ENCODE measurements around the gene RPS6KC1. TPM values are rescaled to one million over a fixed set of nuclear protein-coding genes. Genes with fewer than 3 reads are reported as not detected.
"Not testable (repeated sequence)": the region's sequence is repeated elsewhere in the genome, so short reads cannot be mapped to it uniquely, and the experiment has no call there.

Gene RPS6KC1
- total and polyA plus RNA-seq, 4 experiments from 2014 or later: 4.2 to 15.4 (median 11.2) TPM

DNA sequence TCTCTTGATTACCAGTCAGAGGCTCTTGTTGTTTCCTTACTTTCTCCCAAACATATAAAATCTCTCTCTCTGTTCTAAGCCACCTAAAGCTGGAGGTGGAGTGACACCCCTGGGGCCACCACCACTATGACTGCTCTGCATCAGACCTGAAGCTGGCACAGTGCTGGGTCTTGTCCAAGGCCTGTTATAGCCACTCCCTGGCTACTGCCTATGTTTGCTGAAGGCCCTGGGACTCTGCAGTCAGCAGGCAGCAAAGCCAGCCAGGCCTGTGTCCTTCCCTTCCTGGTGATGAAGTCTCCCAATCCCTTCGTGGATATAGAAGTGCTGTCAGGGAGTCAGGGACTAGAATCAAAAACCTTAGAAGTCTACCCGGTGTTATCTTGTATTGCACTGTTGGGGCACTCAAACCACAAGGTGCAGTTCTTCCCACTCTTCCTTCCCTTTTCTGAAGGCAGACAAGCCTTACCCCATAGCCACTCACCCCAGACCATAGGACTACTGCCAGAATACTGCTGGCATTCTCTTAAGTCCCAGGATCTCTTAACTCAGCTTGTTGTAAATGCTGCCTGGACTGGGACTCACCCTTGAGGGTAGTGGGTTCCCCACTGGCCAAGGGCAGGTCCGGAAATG is 103.1 kb downstream of the RPS6KC1 start:
- Mint-ChIP-seq H3K9me3 (peaks cover 0 to 4% (median 0%) of the 10 kb centered on the region in 8 donors), H3K4me3 (no peak overlapping the region), H3K4me1 (peaks cover 0 to 6% (median 2%) of the 10 kb centered on the region in 4 donors), H3K27me3 (no peaks in the 10 kb centered on the region), H3K27ac (peak overlapping the region in 2 of 7 donors; percentile 29 to 50), H3K36me3 (peaks cover 40 to 60% of the 10 kb centered on the region in 2 donors)
- intact Hi-C loops (cut with micrococcal nuclease): no loop called here
- no peak overlapping the region for H3K27ac ChIP-seq (ENCODE audit: low read depth, low read length)
- DNase-seq: no peak
- ChIA-PET CTCF (ENCODE audit: partially characterized antibody) (no interaction called here), POLR2A (ENCODE audit: partially characterized antibody) (no interaction called here)
- H3K36me3 ChIP-seq (ENCODE audit: insufficient read depth, low read length): no peaks in the 10 kb centered on the region
- H3K4me3 ChIP-seq (ENCODE audit: low read length in 2 of 2): no peak overlapping the region
- H3K27me3 ChIP-seq (ENCODE audit: insufficient read depth, low read length): no peaks in the 10 kb centered on the region
- H3K9me3 ChIP-seq (ENCODE audit: control insufficient read depth in 1 of 2, low read length in 2 of 2): no peaks in the 10 kb centered on the region
- H3K4me1 ChIP-seq (ENCODE audit: insufficient read depth, low read length): no peaks in the 10 kb centered on the region

- no peak overlapping the region for H3K27ac Mint-ChIP-seq
- peaks cover 0 to 3% (median 0%) of the 10 kb centered on the region in 8 donors for H3K9me3 Mint-ChIP-seq
- H3K27ac ChIP-seq (ENCODE audit: low read depth, low read length): no peak overlapping the region
- no peaks in the 10 kb centered on the region for H3K4me1 ChIP-seq (ENCODE audit: insufficient read depth, low read length)
- intact Hi-C loops (cut with micrococcal nuclease): no loop called here
- H3K4me3 Mint-ChIP-seq: no peak overlapping the region
- H3K36me3 ChIP-seq (ENCODE audit: insufficient read depth, low read length): no peaks in the 10 kb centered on the region
- no peaks in the 10 kb centered on the region for H3K27me3 ChIP-seq (ENCODE audit: insufficient read depth, low read length)
- POLR2A ChIA-PET (ENCODE audit: partially characterized antibody): no interaction called here
- DNase-seq: no peak
- peaks cover 0 to 3% (median 0%) of the 10 kb centered on the region in 4 donors for H3K4me1 Mint-ChIP-seq
- H3K27me3 Mint-ChIP-seq: no peaks in the 10 kb centered on the region
- CTCF ChIA-PET (ENCODE audit: partially characterized antibody): no interaction called here
- no peaks in the 10 kb centered on the region for H3K9me3 ChIP-seq (ENCODE audit: control insufficient read depth in 1 of 2, low read length in 2 of 2)
- no peak overlapping the region for H3K4me3 ChIP-seq (ENCODE audit: low read length in 2 of 2)
- H3K36me3 Mint-ChIP-seq: peaks cover 29 to 57% of the 10 kb centered on the region in 2 donors
Observed at GRCh38 chr1:213159376-213159775, 108.3 kb downstream of the RPS6KC1 start.

GRCh38 chr1:213160442-213160841 is 109.4 kb downstream of the RPS6KC1 start:
- intact Hi-C loops (cut with micrococcal nuclease); H3K4me3 ChIP-seq (ENCODE audit: low read length in 2 of 2); H3K4me1 Mint-ChIP-seq; H3K27ac Mint-ChIP-seq; H3K27me3 ChIP-seq (ENCODE audit: insufficient read depth, low read length); H3K36me3 ChIP-seq (ENCODE audit: insufficient read depth, low read length); H3K4me1 ChIP-seq (ENCODE audit: insufficient read depth, low read length); H3K27ac ChIP-seq (ENCODE audit: low read depth, low read length); CTCF ChIA-PET (ENCODE audit: partially characterized antibody); H3K27me3 Mint-ChIP-seq; H3K9me3 ChIP-seq (ENCODE audit: control insufficient read depth in 1 of 2, low read length in 2 of 2); H3K9me3 Mint-ChIP-seq; POLR2A ChIA-PET (ENCODE audit: partially characterized antibody); H3K4me3 Mint-ChIP-seq; DNase-seq: not testable (repeated sequence)
- H3K36me3 Mint-ChIP-seq: peaks cover 21 to 55% of the 10 kb centered on the region in 2 donors

DNA sequence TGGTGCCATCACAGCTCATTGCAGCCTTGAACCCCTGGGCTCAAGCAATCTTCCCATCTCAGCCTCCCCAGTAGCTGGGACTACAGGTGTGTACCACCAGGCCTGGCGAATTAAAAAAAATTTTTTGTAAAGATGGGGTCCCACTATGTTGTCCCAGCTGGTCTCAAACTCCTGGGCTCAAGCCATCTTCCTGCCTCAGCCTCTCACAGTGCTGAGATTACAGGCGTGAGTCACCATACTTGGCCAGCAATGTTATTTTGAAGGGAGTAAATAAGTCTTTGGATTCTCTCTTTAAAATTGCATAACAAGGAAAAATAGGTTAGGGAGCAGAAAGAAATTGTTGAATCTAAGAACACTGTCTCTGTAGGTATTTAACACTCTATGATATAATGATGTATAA is 111.3 kb downstream of the RPS6KC1 start:
- H3K36me3 Mint-ChIP-seq: peaks cover 11 to 44% of the 10 kb centered on the region in 2 donors
- H3K4me1 Mint-ChIP-seq: peaks cover 0 to 2% (median 0%) of the 10 kb centered on the region in 4 donors
- DNase-seq: no peak
- ChIA-PET CTCF (ENCODE audit: partially characterized antibody) (no interaction called here), POLR2A (ENCODE audit: partially characterized antibody) (no interaction called here)
- H3K9me3 Mint-ChIP-seq: peaks cover 0 to 3% (median 0%) of the 10 kb centered on the region in 8 donors
- Histone ChIP-seq H3K4me3 (ENCODE audit: low read length in 2 of 2) (no peak overlapping the region), H3K36me3 (ENCODE audit: insufficient read depth, low read length) (no peaks in the 10 kb centered on the region), H3K27ac (ENCODE audit: low read depth, low read length) (no peak overlapping the region), H3K4me1 (ENCODE audit: insufficient read depth, low read length) (no peaks in the 10 kb centered on the region), H3K27me3 (ENCODE audit: insufficient read depth, low read length) (no peaks in the 10 kb centered on the region), H3K9me3 (ENCODE audit: control insufficient read depth in 1 of 2, low read length in 2 of 2) (no peaks in the 10 kb centered on the region)
- intact Hi-C loops (cut with micrococcal nuclease): no loop called here
- H3K27ac Mint-ChIP-seq: no peak overlapping the region
- H3K4me3 Mint-ChIP-seq: no peak overlapping the region
- H3K27me3 Mint-ChIP-seq: no peaks in the 10 kb centered on the region

GRCh38 chr1:213162862-213163261 is 111.8 kb downstream of the RPS6KC1 start:
- DNase-seq: no peak
- Histone ChIP-seq H3K27ac (ENCODE audit: low read depth, low read length) (no peak overlapping the region), H3K36me3 (ENCODE audit: insufficient read depth, low read length) (no peaks in the 10 kb centered on the region), H3K27me3 (ENCODE audit: insufficient read depth, low read length) (no peaks in the 10 kb centered on the region), H3K4me1 (ENCODE audit: insufficient read depth, low read length) (no peaks in the 10 kb centered on the region), H3K9me3 (ENCODE audit: control insufficient read depth in 1 of 2, low read length in 2 of 2) (no peaks in the 10 kb centered on the region), H3K4me3 (ENCODE audit: low read length in 2 of 2) (no peak overlapping the region)
- Mint-ChIP-seq H3K4me3 (no peak overlapping the region), H3K27ac (no peak overlapping the region), H3K4me1 (peaks cover 0 to 2% (median 0%) of the 10 kb centered on the region in 4 donors), H3K27me3 (no peaks in the 10 kb centered on the region), H3K9me3 (peaks cover 0 to 3% (median 0%) of the 10 kb centered on the region in 8 donors), H3K36me3 (peaks cover 7 to 44% of the 10 kb centered on the region in 2 donors)
- POLR2A ChIA-PET (ENCODE audit: partially characterized antibody): no interaction called here
- intact Hi-C loops (cut with micrococcal nuclease): no loop called here
- CTCF ChIA-PET (ENCODE audit: partially characterized antibody): no interaction called here

DNA sequence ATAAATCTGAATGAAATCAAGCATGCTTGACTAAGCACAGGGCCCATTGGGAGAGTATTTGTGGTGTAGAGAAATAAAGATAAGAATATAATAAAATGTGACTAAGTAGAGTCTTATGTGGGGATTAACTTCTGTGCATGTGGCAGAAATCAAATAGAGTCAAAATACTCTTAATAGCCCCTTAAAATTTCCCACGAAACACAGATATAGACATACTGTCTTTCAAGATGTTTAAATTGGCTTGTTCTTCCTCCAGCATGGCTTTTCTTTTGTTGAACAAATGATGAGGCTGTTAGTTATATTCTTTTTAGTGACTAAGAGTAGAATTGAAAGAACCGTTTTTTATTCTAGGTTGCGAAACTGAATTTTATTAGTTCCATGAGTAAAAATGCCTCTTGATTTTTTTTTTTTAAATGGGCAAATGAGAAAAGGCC is 112.3 kb downstream of the RPS6KC1 start:
- no peaks in the 10 kb centered on the region for H3K9me3 ChIP-seq (ENCODE audit: control insufficient read depth in 1 of 2, low read length in 2 of 2)
- H3K4me1 Mint-ChIP-seq: peaks cover 0 to 2% (median 0%) of the 10 kb centered on the region in 4 donors
- no peak overlapping the region for H3K27ac Mint-ChIP-seq
- peaks cover 0 to 3% (median 0%) of the 10 kb centered on the region in 8 donors for H3K9me3 Mint-ChIP-seq
- H3K36me3 Mint-ChIP-seq: peaks cover 2 to 43% of the 10 kb centered on the region in 2 donors
- H3K27ac ChIP-seq (ENCODE audit: low read depth, low read length): no peak overlapping the region
- no peaks in the 10 kb centered on the region for H3K36me3 ChIP-seq (ENCODE audit: insufficient read depth, low read length)
- intact Hi-C loops (cut with micrococcal nuclease): no loop called here
- H3K27me3 Mint-ChIP-seq: no peaks in the 10 kb centered on the region
- no peak overlapping the region for H3K4me3 Mint-ChIP-seq
- H3K27me3 ChIP-seq (ENCODE audit: insufficient read depth, low read length): no peaks in the 10 kb centered on the region
- CTCF ChIA-PET (ENCODE audit: partially characterized antibody): no interaction called here
- DNase-seq: no peak
- no peak overlapping the region for H3K4me3 ChIP-seq (ENCODE audit: low read length in 2 of 2)
- POLR2A ChIA-PET (ENCODE audit: partially characterized antibody): no interaction called here
- no peaks in the 10 kb centered on the region for H3K4me1 ChIP-seq (ENCODE audit: insufficient read depth, low read length)

DNA sequence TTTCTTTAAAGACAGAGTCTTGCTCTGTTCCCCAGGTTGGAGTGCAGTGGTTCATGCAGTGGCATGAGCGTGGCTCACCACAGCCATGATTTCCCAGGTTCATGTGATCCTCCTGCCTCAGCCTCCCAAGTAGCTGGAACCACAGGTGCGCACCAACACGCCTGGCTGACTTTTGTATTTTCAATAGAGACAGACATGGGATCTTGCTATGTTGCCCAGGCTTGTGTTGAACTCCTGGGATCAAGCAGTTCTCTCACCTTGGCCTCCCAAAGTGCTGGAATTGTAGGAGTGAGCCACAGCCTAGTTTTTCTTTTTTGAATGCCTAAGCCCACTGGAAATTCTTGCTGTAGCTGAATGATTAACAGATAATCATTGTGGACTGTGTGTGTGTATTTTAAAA is 113.5 kb downstream of the RPS6KC1 start:
- ChIA-PET POLR2A (ENCODE audit: partially characterized antibody) (no interaction called here), CTCF (ENCODE audit: partially characterized antibody) (no interaction called here)
- H3K27me3 Mint-ChIP-seq: no peaks in the 10 kb centered on the region
- Histone ChIP-seq H3K4me3 (ENCODE audit: low read length in 2 of 2) (no peak overlapping the region), H3K27me3 (ENCODE audit: insufficient read depth, low read length) (no peaks in the 10 kb centered on the region), H3K9me3 (ENCODE audit: control insufficient read depth in 1 of 2, low read length in 2 of 2) (no peaks in the 10 kb centered on the region), H3K27ac (ENCODE audit: low read depth, low read length) (no peak overlapping the region), H3K4me1 (ENCODE audit: insufficient read depth, low read length) (no peaks in the 10 kb centered on the region), H3K36me3 (ENCODE audit: insufficient read depth, low read length) (no peaks in the 10 kb centered on the region)
- H3K9me3 Mint-ChIP-seq: peaks cover 0 to 3% (median 0%) of the 10 kb centered on the region in 8 donors
- no peak overlapping the region for H3K27ac Mint-ChIP-seq
- peaks cover 0 to 2% (median 0%) of the 10 kb centered on the region in 4 donors for H3K4me1 Mint-ChIP-seq
- intact Hi-C loops (cut with micrococcal nuclease): no loop called here
- no peak overlapping the region for H3K4me3 Mint-ChIP-seq
- H3K36me3 Mint-ChIP-seq: peaks cover 8 to 36% of the 10 kb centered on the region in 2 donors
- DNase-seq: no peak
